GM21381 (cell line): ENCODE results near the gene SAXO1.
"Not testable (repeated sequence)": the region's sequence is repeated elsewhere in the genome, so short reads cannot be mapped to it uniquely, and the experiment has no call there.

Experiments used
- ATAC-seq: cut with Tn5 transposase; IDR thresholded peaks from one replicate; pipeline ENCODE4 v1.9.1; 2021; ENCODE audit warnings: mild to moderate bottlenecking, moderate library complexity; ENCODE audit not compliant: unreplicated experiment

SAXO1 gene

GRCh38 chr9:18971909-18972308 lies 61.1 kb downstream of the SAXO1 start:
- ATAC-seq, result no peak

- no peak for ATAC-seq
Measured at GRCh38 chr9:18971404-18971803, 61.6 kb downstream of the SAXO1 start.

GRCh38 chr9:18970393-18970792 lies 62.6 kb downstream of the SAXO1 start:
- ATAC-seq, result no peak

GRCh38 chr9:18969128-18969527 lies 63.9 kb downstream of the SAXO1 start:
- no peak for ATAC-seq

- no peak for ATAC-seq
Measured at GRCh38 chr9:18955626-18956025, 77.4 kb downstream of the SAXO1 start.

GRCh38 chr9:18951936-18952335 lies 81.1 kb downstream of the SAXO1 start:
- no peak for ATAC-seq

- ATAC-seq, result no peak
Measured at GRCh38 chr9:18947892-18948339, 85.1 kb downstream of the SAXO1 start.

- no peak for ATAC-seq
Measured at GRCh38 chr9:18942801-18943200, 90.2 kb downstream of the SAXO1 start.

GRCh38 chr9:18941060-18941740 lies 91.8 kb downstream of the SAXO1 start:
- no peak for ATAC-seq

- ATAC-seq, result no peak
Measured at GRCh38 chr9:18939943-18940342, 93.1 kb downstream of the SAXO1 start.

- ATAC-seq, result no peak
Measured at GRCh38 chr9:18936094-18936871, 96.7 kb downstream of the SAXO1 start.

GRCh38 chr9:18935541-18935940 lies 97.5 kb downstream of the SAXO1 start:
- ATAC-seq, result no peak

- ATAC-seq, result not testable (repeated sequence)
Measured at GRCh38 chr9:18930611-18931010, 102.4 kb downstream of the SAXO1 start.

- ATAC-seq, result no peak
Measured at GRCh38 chr9:18928711-18929110, 104.3 kb downstream of the SAXO1 start.

- no peak for ATAC-seq
Measured at GRCh38 chr9:18926513-18926912, 106.5 kb downstream of the SAXO1 start.

- ATAC-seq, result no peak
Measured at GRCh38 chr9:18925880-18926279, 107.1 kb downstream of the SAXO1 start.

- ATAC-seq, result no peak
Measured at GRCh38 chr9:18923671-18924430, 109.2 kb downstream of the SAXO1 start.

- no peak for ATAC-seq
Measured at GRCh38 chr9:18923167-18923566, 109.8 kb downstream of the SAXO1 start.

- no peak for ATAC-seq
Measured at GRCh38 chr9:18922161-18922885, 110.7 kb downstream of the SAXO1 start.

GRCh38 chr9:18921366-18922075 lies 111.5 kb downstream of the SAXO1 start:
- ATAC-seq, result no peak
